Left ventricle myocardium inferior (tissue), 1 donor: Measurements from ENCODE around the gene RNF151. TPM values are rescaled to one million over a fixed set of nuclear protein-coding genes. Genes with fewer than 3 reads are reported as not detected.

Source experiments
- DNase-seq: peaks from one replicate; pipeline ENCODE4 v3.0.0-alpha.2; 2020
- H3K27ac ChIP-seq: fragments of 200-600 bp; replicated peaks from 2 replicates; pipeline ENCODE4 v1.8.0; 2021
- H3K27me3 ChIP-seq: fragments of 200-600 bp; 2 replicates; pipeline ENCODE4 v1.8.0; 2021; ENCODE audit warnings: low read depth
- H3K36me3 ChIP-seq: fragments of 200-600 bp; 2 replicates; pipeline ENCODE4 v1.8.0; 2021
- H3K4me1 ChIP-seq: fragments of 200-600 bp; 2 replicates; pipeline ENCODE4 v1.8.0; 2021
- H3K4me3 ChIP-seq: fragments of 200-600 bp; 2 replicates; pipeline ENCODE4 v1.8.0; 2021; ENCODE audit warnings: mild to moderate bottlenecking, moderate library complexity
- H3K9me3 ChIP-seq: fragments of 200-600 bp; replicated peaks from 2 replicates; pipeline ENCODE4 v1.8.0; 2021
- intact Hi-C: fragments of 100-400 bp; cut with micrococcal nuclease; formaldehyde crosslinking; loops from one replicate; pipeline ENCODE4 v1.11.0; 2022
- total RNA-seq: library from RNA; stranded (reverse); fragmentation: NEBNext Ultra II Directional; extraction: Animal tissue kit (Norgen Biotek cat#: 25700); gene quantifications from one replicate; pipeline ENCODE4 v1.2.1, GENCODE V29; 2021
- TF ChIP-seq, protein P1 (sequence below): fragments of 200-600 bp; IDR thresholded peaks from 2 replicates; pipeline ENCODE4 v1.8.0; 2021; ENCODE audit warnings: antibody characterized with exemption, mild to moderate bottlenecking, borderline replicate concordance
- donor health status: DM: no; HTN: yes; CAD: no; lungs with severe emphysema.

RNF151 gene
- total RNA-seq, 1 donor from 2014 or later: not detected

DNA sequence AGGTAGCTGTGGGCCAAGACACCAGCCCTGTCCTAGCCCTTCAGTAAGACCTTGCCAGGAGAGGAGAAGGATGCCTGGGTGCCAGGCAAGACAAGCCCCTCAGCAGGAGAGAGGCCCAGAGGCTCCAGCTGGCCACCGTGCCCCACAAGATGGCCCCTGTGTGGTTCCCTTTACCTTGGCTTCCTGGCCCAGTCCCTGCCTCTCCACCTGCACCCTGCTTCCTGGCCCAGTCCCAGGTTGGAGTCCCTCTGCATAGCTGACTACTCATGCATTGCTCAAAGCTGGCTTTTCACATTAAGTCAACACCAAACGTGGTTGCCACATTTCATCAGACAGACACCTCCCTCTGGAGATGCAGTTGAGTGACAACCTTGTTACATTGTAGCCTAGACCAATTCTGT lies 27.1 kb downstream of the RNF151 start:
- Histone ChIP-seq H3K36me3 (peaks cover 19% of the 10 kb centered on the region), H3K27ac (no peak overlapping the region), H3K4me3 (no peak overlapping the region), H3K9me3 (peaks cover 4% of the 10 kb centered on the region), H3K27me3 (peaks cover 31% of the 10 kb centered on the region), H3K4me1 (peaks cover 31% of the 10 kb centered on the region)
- no peak for DNase-seq
- intact Hi-C loops: no loop called here
- TF ChIP-seq, protein P1, sequence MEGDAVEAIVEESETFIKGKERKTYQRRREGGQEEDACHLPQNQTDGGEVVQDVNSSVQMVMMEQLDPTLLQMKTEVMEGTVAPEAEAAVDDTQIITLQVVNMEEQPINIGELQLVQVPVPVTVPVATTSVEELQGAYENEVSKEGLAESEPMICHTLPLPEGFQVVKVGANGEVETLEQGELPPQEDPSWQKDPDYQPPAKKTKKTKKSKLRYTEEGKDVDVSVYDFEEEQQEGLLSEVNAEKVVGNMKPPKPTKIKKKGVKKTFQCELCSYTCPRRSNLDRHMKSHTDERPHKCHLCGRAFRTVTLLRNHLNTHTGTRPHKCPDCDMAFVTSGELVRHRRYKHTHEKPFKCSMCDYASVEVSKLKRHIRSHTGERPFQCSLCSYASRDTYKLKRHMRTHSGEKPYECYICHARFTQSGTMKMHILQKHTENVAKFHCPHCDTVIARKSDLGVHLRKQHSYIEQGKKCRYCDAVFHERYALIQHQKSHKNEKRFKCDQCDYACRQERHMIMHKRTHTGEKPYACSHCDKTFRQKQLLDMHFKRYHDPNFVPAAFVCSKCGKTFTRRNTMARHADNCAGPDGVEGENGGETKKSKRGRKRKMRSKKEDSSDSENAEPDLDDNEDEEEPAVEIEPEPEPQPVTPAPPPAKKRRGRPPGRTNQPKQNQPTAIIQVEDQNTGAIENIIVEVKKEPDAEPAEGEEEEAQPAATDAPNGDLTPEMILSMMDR: no peak

DNA sequence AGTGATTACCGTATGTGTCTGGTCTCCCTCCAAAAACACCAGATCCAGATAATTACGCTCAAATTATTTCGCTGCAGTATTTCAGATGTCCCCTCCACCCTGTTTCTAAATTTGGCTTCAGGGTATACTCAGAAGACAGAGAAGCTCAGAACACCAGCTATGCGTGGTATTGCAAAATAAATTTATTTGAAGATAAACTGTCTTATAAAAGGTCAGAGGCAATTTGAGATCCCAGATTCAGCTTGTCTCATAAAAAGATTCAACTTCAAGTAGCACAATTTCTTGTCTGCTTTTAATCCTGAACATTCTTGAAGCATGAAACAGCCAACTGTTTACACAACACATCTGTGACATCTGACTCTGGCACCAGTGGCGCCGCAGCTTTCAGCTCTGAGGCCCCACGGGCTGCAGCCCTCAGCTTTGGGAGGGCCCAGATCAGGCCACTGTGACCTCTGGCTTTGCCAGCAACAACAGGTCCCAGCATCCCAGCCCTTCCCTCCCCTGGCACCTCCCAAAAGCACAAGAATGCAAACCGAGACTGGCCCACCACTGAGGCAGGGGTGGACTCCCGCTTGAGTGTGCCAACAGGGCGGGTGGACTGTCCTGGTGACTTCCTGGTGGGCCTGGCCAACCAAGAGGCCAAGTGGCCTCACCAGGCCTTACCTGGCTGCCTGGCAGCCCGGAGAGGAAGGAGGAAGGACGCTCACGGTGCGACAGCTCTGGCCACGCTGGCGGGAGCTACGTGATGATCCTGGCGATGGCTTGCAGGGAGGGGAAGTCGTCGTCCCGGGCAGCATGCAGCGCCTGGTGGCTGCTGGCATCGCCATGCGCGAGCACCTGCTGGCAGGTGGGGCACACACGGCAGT lies 31.1 kb downstream of the RNF151 start:
- TF ChIP-seq, protein P1: no peak
- no peaks in the 10 kb centered on the region for H3K27me3 ChIP-seq
- H3K9me3 ChIP-seq: no peaks in the 10 kb centered on the region
- intact Hi-C loops: no loop called here
- DNase-seq: no peak
- no peaks in the 10 kb centered on the region for H3K4me1 ChIP-seq
- H3K36me3 ChIP-seq: peaks cover 57% of the 10 kb centered on the region
- H3K27ac ChIP-seq: no peak overlapping the region
- no peak overlapping the region for H3K4me3 ChIP-seq

- TF ChIP-seq, protein P1: no peak
- no peak overlapping the region for H3K4me3 ChIP-seq
- intact Hi-C loops: no loop called here
- H3K27ac ChIP-seq: no peak overlapping the region
- no peak for DNase-seq
- H3K4me1 ChIP-seq: peaks cover 4% of the 10 kb centered on the region
- H3K27me3 ChIP-seq: no peaks in the 10 kb centered on the region
- H3K9me3 ChIP-seq: no peaks in the 10 kb centered on the region
- H3K36me3 ChIP-seq: peaks cover 64% of the 10 kb centered on the region
Measured at GRCh38 chr16:1998360-1998835, 31.7 kb downstream of the RNF151 start.

- no peak for DNase-seq
- Histone ChIP-seq H3K4me1 (peaks cover 11% of the 10 kb centered on the region), H3K27me3 (no peaks in the 10 kb centered on the region), H3K4me3 (no peak overlapping the region), H3K9me3 (no peaks in the 10 kb centered on the region), H3K27ac (no peak overlapping the region), H3K36me3 (peaks cover 65% of the 10 kb centered on the region)
- intact Hi-C loops: no loop called here
- TF ChIP-seq, protein P1: no peak
Measured at GRCh38 chr16:1998852-1999801, 32.5 kb downstream of the RNF151 start.

DNA sequence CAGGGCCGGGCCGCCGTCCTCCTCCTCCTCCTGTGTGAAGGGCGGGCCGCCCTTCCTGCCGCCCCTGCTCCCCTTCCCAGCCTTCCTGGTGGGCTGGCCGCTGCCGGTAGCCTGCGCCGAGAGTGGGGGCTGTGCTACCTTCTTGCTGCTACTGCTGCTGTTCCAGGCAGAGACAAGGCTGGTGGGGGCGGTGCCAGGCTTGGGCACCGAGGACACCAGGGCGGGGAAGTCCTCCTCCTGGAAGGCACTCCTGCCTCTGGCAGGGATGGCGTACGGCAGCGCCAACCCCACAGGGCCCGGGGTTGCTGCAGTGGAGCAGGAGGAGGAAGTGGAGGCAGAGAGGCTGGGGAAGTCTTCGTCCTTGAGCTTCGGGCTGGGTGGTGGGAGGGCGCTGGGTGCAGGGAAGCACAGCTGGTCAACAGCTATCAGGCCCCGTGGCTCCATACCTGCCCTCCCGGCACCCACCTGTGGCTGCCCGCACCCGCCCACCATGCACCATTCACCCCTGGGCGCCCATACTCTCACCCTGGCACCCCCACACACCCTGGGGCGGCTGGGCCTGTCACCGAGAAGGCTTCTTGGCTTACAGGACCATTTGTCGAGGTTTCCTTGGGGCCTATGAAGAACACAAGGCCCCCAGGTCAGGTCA lies 33.3 kb downstream of the RNF151 start:
- intact Hi-C loops: no loop called here
- Histone ChIP-seq H3K27ac (no peak overlapping the region), H3K36me3 (peaks cover 65% of the 10 kb centered on the region), H3K4me1 (peaks cover 20% of the 10 kb centered on the region), H3K27me3 (no peaks in the 10 kb centered on the region), H3K4me3 (no peak overlapping the region), H3K9me3 (no peaks in the 10 kb centered on the region)
- no peak for DNase-seq
- TF ChIP-seq, protein P1: no peak
